GM12872 (cell line): ENCODE measurements around the gene PNPO.

Source experiments
- CTCF ChIP-seq: IDR thresholded peaks from 3 replicates; pipeline ENCODE4 v1.5.1; 2011; ENCODE audit warnings: low read depth, mild to moderate bottlenecking, low read length, moderate library complexity; ENCODE audit not compliant: insufficient read depth

PNPO gene

GRCh38 chr17:47913050-47913449 lies 28.3 kb upstream of the PNPO start:
- no peak for TF ChIP-seq CTCF

- no peak for TF ChIP-seq CTCF
Measured at GRCh38 chr17:47914306-47914948, 26.9 kb upstream of the PNPO start.

- no peak for TF ChIP-seq CTCF
Measured at GRCh38 chr17:47915776-47916398, 25.5 kb upstream of the PNPO start.

- TF ChIP-seq CTCF: no peak
Measured at GRCh38 chr17:47916489-47917208, 24.7 kb upstream of the PNPO start.

GRCh38 chr17:47917581-47917980 lies 23.8 kb upstream of the PNPO start:
- no peak for TF ChIP-seq CTCF

- no peak for TF ChIP-seq CTCF
Measured at GRCh38 chr17:47918006-47918405, 23.4 kb upstream of the PNPO start.

- no peak for TF ChIP-seq CTCF
Measured at GRCh38 chr17:47918991-47919390, 22.4 kb upstream of the PNPO start.
